H9 (cell line): ENCODE results near the gene RAD23A. TPM values are rescaled to one million over a fixed set of nuclear protein-coding genes. Genes with fewer than 3 reads are reported as not detected.

Experiments used
- DNase-seq: peaks from one replicate; pipeline ENCODE4 v3.0.0-alpha.2; 2017
- H2AFZ ChIP-seq: one replicate; pipeline ENCODE4 v1.6.1; 2013; ENCODE audit warnings: mild to moderate bottlenecking, low read length, control low read depth, moderate library complexity
- H2AK5ac ChIP-seq: 2 replicates; pipeline ENCODE4 v1.6.1; 2013; ENCODE audit warnings: low read length, control low read depth, mixed read lengths; ENCODE audit not compliant: insufficient read length
- H2BK120ac ChIP-seq: one replicate; pipeline ENCODE4 v1.6.1; 2013; ENCODE audit warnings: low read depth, mild to moderate bottlenecking, low read length, control low read depth, inconsistent platforms; ENCODE audit not compliant: poor library complexity, severe bottlenecking
- H2BK12ac ChIP-seq: 2 replicates; pipeline ENCODE4 v1.6.1; 2013; ENCODE audit warnings: low read length, control low read depth, mixed read lengths, low read depth; ENCODE audit not compliant: insufficient read length
- H2BK15ac ChIP-seq: 2 replicates; pipeline ENCODE4 v1.6.1; 2013; ENCODE audit warnings: low read depth, low read length, control low read depth
- H2BK20ac ChIP-seq: one replicate; pipeline ENCODE4 v1.6.1; 2013; ENCODE audit warnings: low read depth, mild to moderate bottlenecking, low read length, control low read depth, inconsistent platforms; ENCODE audit not compliant: poor library complexity, severe bottlenecking
- H2BK5ac ChIP-seq: 2 replicates; pipeline ENCODE4 v1.6.1; 2013; ENCODE audit warnings: low read length, control low read depth, mixed read lengths; ENCODE audit not compliant: insufficient read length
- H3K14ac ChIP-seq: 2 replicates; pipeline ENCODE4 v1.6.1; 2013; ENCODE audit warnings: low read length, control low read depth; ENCODE audit not compliant: insufficient read depth
- H3K18ac ChIP-seq: 2 replicates; pipeline ENCODE4 v1.6.1; 2013; ENCODE audit warnings: low read depth, mild to moderate bottlenecking, mixed read lengths, low read length, control low read depth; ENCODE audit not compliant: insufficient read length
- H3K23ac ChIP-seq: 2 replicates; pipeline ENCODE4 v1.6.1; 2013; ENCODE audit warnings: low read length, control low read depth, mixed read lengths, low read depth; ENCODE audit not compliant: insufficient read length
- H3K23me2 ChIP-seq: 2 replicates; pipeline ENCODE4 v1.6.1; 2013; ENCODE audit warnings: low read depth, mild to moderate bottlenecking, mixed read lengths, low read length, control low read depth; ENCODE audit not compliant: insufficient read length, poor library complexity, severe bottlenecking
- H3K27ac ChIP-seq: 2 replicates; pipeline ENCODE4 v1.5.1; 2013; ENCODE audit warnings: low read length, control low read depth, mixed read lengths, low read depth; ENCODE audit not compliant: insufficient read length
- H3K27me3 ChIP-seq: 2 replicates; pipeline ENCODE4 v1.6.1; 2013; ENCODE audit warnings: low read length, control low read depth, inconsistent platforms; ENCODE audit not compliant: insufficient read depth
- H3K4ac ChIP-seq: 2 replicates; pipeline ENCODE4 v1.6.1; 2013; ENCODE audit warnings: low read depth, mild to moderate bottlenecking, control low read depth, inconsistent platforms, low read length, moderate library complexity
- H3K4me1 ChIP-seq: 2 replicates; pipeline ENCODE4 v1.6.1; 2013; ENCODE audit warnings: low read length, control low read depth, inconsistent platforms; ENCODE audit not compliant: insufficient read depth
- H3K4me2 ChIP-seq: 2 replicates; pipeline ENCODE4 v1.6.1; 2013; ENCODE audit warnings: low read length, control low read depth, mixed read lengths; ENCODE audit not compliant: insufficient read length, insufficient read depth
- H3K56ac ChIP-seq: 2 replicates; pipeline ENCODE4 v1.6.1; 2013; ENCODE audit warnings: low read depth, mild to moderate bottlenecking, mixed read lengths, low read length, control low read depth; ENCODE audit not compliant: insufficient read length
- H3K79me1 ChIP-seq: 2 replicates; pipeline ENCODE4 v1.6.1; 2013; ENCODE audit warnings: low read depth, mild to moderate bottlenecking, moderate library complexity, low read length, control low read depth, inconsistent platforms; ENCODE audit not compliant: insufficient read depth, poor library complexity, severe bottlenecking
- H3K79me2 ChIP-seq: 2 replicates; pipeline ENCODE4 v1.6.1; 2013; ENCODE audit warnings: low read length, control low read depth, inconsistent platforms; ENCODE audit not compliant: insufficient read depth
- H3K9ac ChIP-seq: 2 replicates; pipeline ENCODE4 v1.6.1; 2013; ENCODE audit warnings: low read length, control low read depth, mixed read lengths; ENCODE audit not compliant: insufficient read length; ENCODE audit errors: extremely low read depth
- H3K9me3 ChIP-seq: one replicate; pipeline ENCODE4 v1.6.1; 2013; ENCODE audit warnings: low read depth, low read length, inconsistent platforms; ENCODE audit not compliant: control insufficient read depth
- H3T11ph ChIP-seq: one replicate; pipeline ENCODE4 v1.6.1; 2013; ENCODE audit warnings: mild to moderate bottlenecking, low read length, control low read depth, inconsistent platforms
- H4K20me1 ChIP-seq: one replicate; pipeline ENCODE4 v1.6.1; 2013; ENCODE audit not compliant: control insufficient read depth, insufficient read length, insufficient read depth
- H4K5ac ChIP-seq: 2 replicates; pipeline ENCODE4 v1.6.1; 2013; ENCODE audit warnings: low read depth, mild to moderate bottlenecking, mixed read lengths, low read length, control low read depth; ENCODE audit not compliant: insufficient read length
- H4K8ac ChIP-seq: replicated peaks from 2 replicates; pipeline ENCODE4 v1.6.1; 2013; ENCODE audit warnings: low read length, control low read depth, mixed read lengths, low read depth; ENCODE audit not compliant: insufficient read length
- H4K91ac ChIP-seq: 2 replicates; pipeline ENCODE4 v1.6.1; 2013; ENCODE audit warnings: low read depth, mild to moderate bottlenecking, moderate library complexity, mixed read lengths, low read length, control low read depth; ENCODE audit not compliant: insufficient read length
- H3K27ac Mint-ChIP-seq, 3 experiments: 2 replicates in 2 of 3; 3 replicates in 1 of 3; pipeline ENCODE4 v1.8.0; 2020 to 2021; ENCODE audit warnings: mixed read lengths in 3 of 3, mild to moderate bottlenecking in 1 of 3, moderate library complexity in 1 of 3
- H3K27me3 Mint-ChIP-seq: 2 replicates; pipeline ENCODE4 v1.8.0; 2021; ENCODE audit warnings: low read depth, mild to moderate bottlenecking, moderate library complexity, mixed read lengths
- H3K36me3 Mint-ChIP-seq, 3 experiments: 2 replicates in 2 of 3; 3 replicates in 1 of 3; pipeline ENCODE4 v1.8.0; 2020 to 2021; ENCODE audit warnings: low read depth in 3 of 3, mixed read lengths in 3 of 3; ENCODE audit not compliant: insufficient read depth in 1 of 3
- H3K4me1 Mint-ChIP-seq, 2 experiments: 2 replicates each; pipeline ENCODE4 v1.8.0; 2020; ENCODE audit warnings: mixed read lengths in 2 of 2
- H3K4me3 Mint-ChIP-seq, 2 experiments: 2 replicates in 1 of 2; 3 replicates in 1 of 2; pipeline ENCODE4 v1.8.0; 2020 to 2021; ENCODE audit warnings: mild to moderate bottlenecking in 2 of 2, mixed read lengths in 2 of 2, moderate library complexity in 1 of 2
- H3K9me3 Mint-ChIP-seq, 2 experiments: 2 replicates in 1 of 2; 3 replicates in 1 of 2; pipeline ENCODE4 v1.8.0; 2020; ENCODE audit warnings: mild to moderate bottlenecking in 2 of 2, mixed read lengths in 2 of 2, moderate library complexity in 1 of 2
- WGBS: extraction: QIAGEN DNeasy Blood & Tissue Kit; methylation state at CpG from one replicate; pipeline ENCODE4 v1.1.7; 2013; ENCODE audit warnings: missing lambda C conversion rate, low lambda C conversion rate, mixed read lengths; ENCODE audit not compliant: insufficient read length; ENCODE audit errors: extremely low coverage; 5-methylcytosine and 5-hydroxymethylcytosine counted together
- total RNA-seq: library from RNA; stranded (reverse); gene quantifications from 2 replicates; pipeline ENCODE4 v1.2.1, GENCODE V29; 2021
- TF ChIP-seq, protein P1 (sequence below): fragments of 200-600 bp; sonication (generic); conservative IDR thresholded peaks from 3 replicates; pipeline ENCODE4 v1.8.0; 2021; ENCODE audit warnings: antibody characterized with exemption, mild to moderate bottlenecking

RAD23A gene
- total RNA-seq, 1 experiment from 2014 or later, result 62.2 TPM

DNA sequence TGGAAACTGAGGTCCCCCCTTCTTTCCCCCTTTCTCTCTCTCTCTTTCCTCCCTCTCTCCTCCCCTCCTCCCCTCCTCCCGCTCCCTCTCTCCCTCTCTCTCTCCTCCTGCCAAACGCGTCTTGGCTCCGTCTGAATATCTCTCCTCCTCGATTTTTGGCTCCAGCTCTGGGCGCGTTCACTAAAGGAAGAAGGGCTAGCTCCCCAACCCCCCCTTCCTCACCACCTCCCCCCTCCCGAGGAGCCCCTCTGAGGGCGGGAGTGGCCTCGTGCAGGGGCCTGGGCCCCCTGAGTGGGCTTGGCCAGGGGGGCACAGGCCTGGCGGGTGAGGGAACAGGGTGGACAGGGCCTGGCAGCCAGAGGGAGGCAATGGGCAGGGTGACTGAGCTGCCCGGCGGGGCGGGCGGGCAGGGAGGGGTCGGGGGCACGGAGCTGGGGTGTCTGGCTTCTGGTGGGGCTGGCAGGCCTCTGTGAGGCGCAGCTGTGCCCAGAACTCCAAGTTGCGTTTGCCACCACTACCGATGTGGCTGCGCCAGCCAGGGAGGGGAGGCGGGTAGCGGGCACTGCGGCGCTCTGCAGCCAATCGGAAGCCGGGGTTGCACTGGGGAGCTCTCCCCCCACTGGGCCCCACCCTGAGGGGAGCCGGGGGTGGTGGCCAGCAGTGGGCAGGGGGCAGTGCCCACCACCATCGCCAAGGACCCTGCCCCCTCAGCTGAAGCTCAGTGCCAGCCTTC is 56.7 kb downstream of the RAD23A start:
- H3K4me1 Mint-ChIP-seq, result 0 out of 4 replicates have a peak, but pooled peaks cover 0 to 5% of the 10 kb centered on the region in 2 experiments
- no peak overlapping the region for H2AFZ ChIP-seq
- H3K4ac ChIP-seq, result no peak overlapping the region
- TF ChIP-seq, protein P1, sequence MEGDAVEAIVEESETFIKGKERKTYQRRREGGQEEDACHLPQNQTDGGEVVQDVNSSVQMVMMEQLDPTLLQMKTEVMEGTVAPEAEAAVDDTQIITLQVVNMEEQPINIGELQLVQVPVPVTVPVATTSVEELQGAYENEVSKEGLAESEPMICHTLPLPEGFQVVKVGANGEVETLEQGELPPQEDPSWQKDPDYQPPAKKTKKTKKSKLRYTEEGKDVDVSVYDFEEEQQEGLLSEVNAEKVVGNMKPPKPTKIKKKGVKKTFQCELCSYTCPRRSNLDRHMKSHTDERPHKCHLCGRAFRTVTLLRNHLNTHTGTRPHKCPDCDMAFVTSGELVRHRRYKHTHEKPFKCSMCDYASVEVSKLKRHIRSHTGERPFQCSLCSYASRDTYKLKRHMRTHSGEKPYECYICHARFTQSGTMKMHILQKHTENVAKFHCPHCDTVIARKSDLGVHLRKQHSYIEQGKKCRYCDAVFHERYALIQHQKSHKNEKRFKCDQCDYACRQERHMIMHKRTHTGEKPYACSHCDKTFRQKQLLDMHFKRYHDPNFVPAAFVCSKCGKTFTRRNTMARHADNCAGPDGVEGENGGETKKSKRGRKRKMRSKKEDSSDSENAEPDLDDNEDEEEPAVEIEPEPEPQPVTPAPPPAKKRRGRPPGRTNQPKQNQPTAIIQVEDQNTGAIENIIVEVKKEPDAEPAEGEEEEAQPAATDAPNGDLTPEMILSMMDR, result no peak
- no peak for DNase-seq
- H2AK5ac ChIP-seq, result no peak overlapping the region
- H4K20me1 ChIP-seq, result peaks cover 2% of the 10 kb centered on the region
- no peak overlapping the region for H3K9ac ChIP-seq
- H3K79me2 ChIP-seq, result no peaks in the 10 kb centered on the region
- no peak overlapping the region for H3K14ac ChIP-seq
- no peak overlapping the region for H4K5ac ChIP-seq
- H3K27ac Mint-ChIP-seq, result no peak overlapping the region
- no peak overlapping the region for H3K23ac ChIP-seq
- H3K4me1 ChIP-seq, result no peaks in the 10 kb centered on the region
- no peak overlapping the region for H4K8ac ChIP-seq
- no peak overlapping the region for H2BK5ac ChIP-seq
- no peak overlapping the region for H3T11ph ChIP-seq
- H2BK20ac ChIP-seq, result no peak overlapping the region
- H3K23me2 ChIP-seq, result no peaks in the 10 kb centered on the region
- no peak overlapping the region for H3K27ac ChIP-seq
- no peak overlapping the region for H3K4me2 ChIP-seq
- peaks cover 30% of the 10 kb centered on the region; the same call in 1 of the 2 replicates for H3K27me3 ChIP-seq
- H2BK12ac ChIP-seq, result no peak overlapping the region
- H3K36me3 Mint-ChIP-seq, result no peaks in the 10 kb centered on the region
- no peak overlapping the region for H3K18ac ChIP-seq
- no peaks in the 10 kb centered on the region for H3K79me1 ChIP-seq
- H4K91ac ChIP-seq, result no peak overlapping the region
- H3K27me3 Mint-ChIP-seq, result peaks cover 97% of the 10 kb centered on the region
- H2BK15ac ChIP-seq, result no peak overlapping the region
- no CpG with 5 or more reads among the region's 29 CpGs for WGBS
- H3K9me3 ChIP-seq, result no peaks in the 10 kb centered on the region
- no peak overlapping the region for H3K56ac ChIP-seq
- H2BK120ac ChIP-seq, result no peak overlapping the region
- H3K4me3 Mint-ChIP-seq, result no peak overlapping the region
- no peaks in the 10 kb centered on the region for H3K9me3 Mint-ChIP-seq
